ENCODE results near the gene GPX6. TPM values are rescaled to one million over a fixed set of nuclear protein-coding genes. Genes with fewer than 3 reads are reported as not detected.

The GPX6 gene, protein sequence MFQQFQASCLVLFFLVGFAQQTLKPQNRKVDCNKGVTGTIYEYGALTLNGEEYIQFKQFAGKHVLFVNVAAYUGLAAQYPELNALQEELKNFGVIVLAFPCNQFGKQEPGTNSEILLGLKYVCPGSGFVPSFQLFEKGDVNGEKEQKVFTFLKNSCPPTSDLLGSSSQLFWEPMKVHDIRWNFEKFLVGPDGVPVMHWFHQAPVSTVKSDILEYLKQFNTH
- total RNA-seq: not detected

DNA sequence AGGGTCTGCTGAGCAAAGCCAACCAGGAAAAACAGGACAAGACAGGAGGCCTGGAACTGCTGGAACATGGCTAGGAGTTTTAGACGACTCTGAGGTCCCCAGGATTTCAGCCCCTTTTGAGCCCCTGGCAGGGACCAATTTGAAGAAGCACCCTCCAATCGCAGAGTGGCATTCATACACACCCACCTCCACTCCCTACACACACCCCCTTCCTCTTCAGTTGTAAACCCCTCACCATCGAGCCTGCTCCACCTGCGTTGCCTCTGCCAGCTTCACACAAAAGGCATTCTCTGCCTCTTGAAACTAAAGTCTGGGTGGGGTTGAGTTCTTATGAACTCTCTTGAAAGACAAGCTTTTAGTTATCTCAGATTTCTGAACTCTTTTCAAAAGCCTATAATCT is at the start of gene GPX6:
TSS of gene GPX6 (minus strand) at position 118 of the 400 bp plus-strand sequence. CDS start at position 68, 50 bp downstream.
- no peak within 1 kb of the TSS for H3K27ac ChIP-seq
- intact Hi-C loops (cut with DNase I; ENCODE audit: low total_unique reads): no loop called here
- DNase-seq: no peak

DNA sequence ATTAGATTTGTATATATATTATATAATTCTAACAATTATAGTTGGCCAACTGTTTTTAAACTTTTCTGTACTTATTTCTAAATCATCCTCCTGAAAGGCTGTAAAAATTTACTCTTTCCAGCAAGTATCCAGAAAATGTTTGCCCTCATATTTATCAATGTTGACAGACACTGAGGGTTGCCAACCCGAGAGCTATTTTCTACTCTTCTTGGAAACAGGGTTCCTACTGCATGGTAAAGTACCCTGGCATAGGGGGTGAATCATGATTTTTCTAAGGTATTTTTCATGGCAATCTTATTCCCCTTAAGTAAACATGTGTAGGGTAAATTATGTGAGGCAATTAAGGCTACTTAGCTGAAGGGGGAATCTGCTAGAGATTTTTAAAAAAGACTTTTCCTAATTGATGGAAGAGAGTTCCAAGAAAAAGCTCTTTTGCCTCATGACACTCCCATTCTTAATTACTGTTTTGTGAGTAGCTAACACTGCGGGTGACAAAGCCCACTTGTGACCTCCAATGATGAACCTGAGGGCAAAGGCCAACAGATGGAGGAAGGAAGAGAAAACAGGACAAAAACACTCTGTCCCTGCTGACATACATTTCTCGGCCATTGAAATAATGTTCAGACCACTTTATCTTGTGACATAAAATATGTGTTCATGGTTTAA is 48.0 kb upstream of the GPX6 start:
- Histone ChIP-seq H3K9me3 (no peaks in the 10 kb centered on the region), H3K4me3 (no peak overlapping the region), H3K36me3 (no peaks in the 10 kb centered on the region), H3K4me1 (no peaks in the 10 kb centered on the region), H3K27me3 (no peaks in the 10 kb centered on the region), H3K27ac (no peak overlapping the region)
- intact Hi-C loops (cut with DNase I; ENCODE audit: low total_unique reads): no loop called here
- TF ChIP-seq POLR2A (IDR thresholded peaks at IDR 0.05): no peak
- TF ChIP-seq, protein P1, sequence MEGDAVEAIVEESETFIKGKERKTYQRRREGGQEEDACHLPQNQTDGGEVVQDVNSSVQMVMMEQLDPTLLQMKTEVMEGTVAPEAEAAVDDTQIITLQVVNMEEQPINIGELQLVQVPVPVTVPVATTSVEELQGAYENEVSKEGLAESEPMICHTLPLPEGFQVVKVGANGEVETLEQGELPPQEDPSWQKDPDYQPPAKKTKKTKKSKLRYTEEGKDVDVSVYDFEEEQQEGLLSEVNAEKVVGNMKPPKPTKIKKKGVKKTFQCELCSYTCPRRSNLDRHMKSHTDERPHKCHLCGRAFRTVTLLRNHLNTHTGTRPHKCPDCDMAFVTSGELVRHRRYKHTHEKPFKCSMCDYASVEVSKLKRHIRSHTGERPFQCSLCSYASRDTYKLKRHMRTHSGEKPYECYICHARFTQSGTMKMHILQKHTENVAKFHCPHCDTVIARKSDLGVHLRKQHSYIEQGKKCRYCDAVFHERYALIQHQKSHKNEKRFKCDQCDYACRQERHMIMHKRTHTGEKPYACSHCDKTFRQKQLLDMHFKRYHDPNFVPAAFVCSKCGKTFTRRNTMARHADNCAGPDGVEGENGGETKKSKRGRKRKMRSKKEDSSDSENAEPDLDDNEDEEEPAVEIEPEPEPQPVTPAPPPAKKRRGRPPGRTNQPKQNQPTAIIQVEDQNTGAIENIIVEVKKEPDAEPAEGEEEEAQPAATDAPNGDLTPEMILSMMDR (IDR thresholded peaks at IDR 0.05): no peak
- DNase-seq: no peak

More for the DNA sequence above, at the start of gene GPX6:
- TF ChIP-seq, protein P1 (IDR thresholded peaks at IDR 0.05): no peak
- no peak for TF ChIP-seq POLR2A (IDR thresholded peaks at IDR 0.05)
- Histone ChIP-seq H3K4me3 (no peak within 1 kb of the TSS), H3K36me3 (no peaks in the 10 kb centered on the region), H3K27me3 (no peaks in the 10 kb centered on the region), H3K4me1 (no peaks in the 10 kb centered on the region), H3K9me3 (no peaks in the 10 kb centered on the region)

DNA sequence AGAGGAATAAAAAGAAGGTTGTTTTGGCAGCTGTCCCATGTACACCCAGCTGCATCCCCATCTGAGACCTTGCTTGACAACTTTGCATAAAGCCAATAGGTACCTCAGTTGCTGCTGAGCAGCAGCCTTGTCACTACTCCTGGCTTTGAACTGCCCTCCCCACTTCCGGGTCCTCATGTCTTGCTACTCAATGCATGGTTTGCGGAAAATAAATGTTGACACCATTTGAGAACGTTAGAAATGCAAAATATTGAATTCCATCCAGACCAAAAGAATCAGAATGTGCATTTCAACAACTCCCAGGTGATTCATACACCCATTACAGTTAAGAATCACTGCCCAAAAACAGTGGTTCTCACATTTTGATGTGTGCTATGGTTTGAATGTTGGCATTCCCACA is 43.0 kb upstream of the GPX6 start:
- intact Hi-C loops (cut with DNase I; ENCODE audit: low total_unique reads): no loop called here
- Histone ChIP-seq H3K9me3 (no peaks in the 10 kb centered on the region), H3K4me1 (no peaks in the 10 kb centered on the region), H3K27ac (no peak overlapping the region), H3K27me3 (no peaks in the 10 kb centered on the region), H3K36me3 (no peaks in the 10 kb centered on the region), H3K4me3 (no peak overlapping the region)
- TF ChIP-seq POLR2A (IDR thresholded peaks at IDR 0.05): no peak
- TF ChIP-seq, protein P1 (IDR thresholded peaks at IDR 0.05): no peak
- no peak for DNase-seq

DNA sequence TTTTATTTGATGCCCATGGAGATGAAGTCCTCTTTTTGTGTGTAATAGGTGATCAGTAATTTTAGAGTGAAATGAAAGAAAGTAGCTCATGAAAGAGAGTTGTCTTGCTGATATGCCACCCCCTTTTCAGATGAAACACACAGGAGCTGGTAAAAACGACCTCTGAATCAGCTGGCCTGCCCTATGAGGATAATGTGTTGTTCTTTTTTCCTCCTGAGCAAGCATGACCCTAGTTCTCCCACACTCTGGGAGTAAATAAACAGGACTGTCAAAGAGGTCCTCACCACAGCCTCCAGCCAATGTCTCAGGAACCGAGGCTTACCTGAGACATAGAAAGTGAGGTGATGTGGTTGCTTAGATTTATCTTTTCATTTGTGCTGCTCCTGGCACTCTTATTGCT is 39.5 kb upstream of the GPX6 start:
- no peaks in the 10 kb centered on the region for H3K36me3 ChIP-seq
- intact Hi-C loops (cut with DNase I; ENCODE audit: low total_unique reads): no loop called here
- no peak overlapping the region for H3K27ac ChIP-seq
- no peak overlapping the region for H3K4me3 ChIP-seq
- no peak for DNase-seq
- H3K27me3 ChIP-seq: no peaks in the 10 kb centered on the region
- TF ChIP-seq, protein P1 (IDR thresholded peaks at IDR 0.05): no peak
- no peak for TF ChIP-seq POLR2A (IDR thresholded peaks at IDR 0.05)
- H3K4me1 ChIP-seq: no peaks in the 10 kb centered on the region
- no peaks in the 10 kb centered on the region for H3K9me3 ChIP-seq
